K562 (cell line): ENCODE data around the gene BTBD2. TPM values are rescaled to one million over a fixed set of nuclear protein-coding genes. Genes with fewer than 3 reads are reported as not detected.
A peak's percentile ranks its signal among the peaks of the same experiment; 100 is the strongest.

Experiments
- ATAC-seq: fragments of 200-7000 bp; cut with Tn5 transposase; 3 replicates; pipeline ENCODE4 v1.9.1; 2020; ENCODE audit warnings: moderate library complexity
- BruUV-seq: library from RNA; stranded (reverse); fragments of 400-500 nt; replicated peaks from 2 replicates; lab custom pipeline; 2021; lab: Mats Ljungman, UMichigan
- CTCF ChIA-PET: fragments of 300-600 bp; formaldehyde crosslinking; extraction: SDS; loops from one replicate; lab custom pipeline; 2021; ENCODE audit warnings: low intra/inter-chr PET ratio; lab: Yijun Ruan, JAX
- POLR2A ChIA-PET: fragments of 300-600, 350-650 bp; sonication (Branson Sonifier 250); formaldehyde crosslinking; extraction: SDS; loops from one replicate; lab custom pipeline; 2021; ENCODE audit warnings: antibody characterized with exemption, inconsistent platforms; lab: Yijun Ruan, JAX
- DNase-seq, 4 experiments: peaks; one replicate each; pipeline versions ENCODE4 v3.0.0 to v3.0.0-alpha.2; 2011 to 2018; ENCODE audit warnings: low spot score in 3 of 4, mixed read lengths in 3 of 4; ENCODE audit errors: extremely low read depth in 1 of 4
- FAIRE-seq: peaks from 2 replicates; lab custom pipeline; 2011; peaks lifted over from hg19 to GRCh38; lab: Jason Lieb, UNC
- H2AFZ ChIP-seq: 2 replicates; pipeline ENCODE4 v1.6.0; 2011; ENCODE audit warnings: low read depth, low read length, control low read depth, inconsistent platforms
- H3K27ac ChIP-seq: fragments of 200-600 bp; 3 replicates; pipeline ENCODE4 v1.8.0; 2011; ENCODE audit warnings: low read depth, mild to moderate bottlenecking, control low read depth, inconsistent platforms, low read length, moderate library complexity, mixed read lengths; ENCODE audit errors: extremely low read depth
- H3K27me3 ChIP-seq, 2 experiments: fragments of 300-600 bp in 1 of 2; 2 replicates in 1 of 2; 3 replicates in 1 of 2; pipeline versions ENCODE4 v1.6.0 to v1.8.0; 2011; ENCODE audit warnings: inconsistent platforms in 2 of 2, low read length in 2 of 2, mild to moderate bottlenecking in 1 of 2, mixed read lengths in 1 of 2, moderate library complexity in 1 of 2; ENCODE audit not compliant: control insufficient read depth in 2 of 2, insufficient read depth in 2 of 2
- H3K36me3 ChIP-seq: fragments of 300-600 bp; 3 replicates; pipeline ENCODE4 v1.8.0; 2011; ENCODE audit warnings: mild to moderate bottlenecking, low read length, inconsistent platforms; ENCODE audit not compliant: control insufficient read depth, insufficient read depth
- H3K4me1 ChIP-seq, 2 experiments: fragments of 200-600 bp in 1 of 2; replicated peaks in 1 of 2; 2 replicates in 1 of 2; 3 replicates in 1 of 2; pipeline versions ENCODE4 v1.5.1 to v1.8.0; 2011; ENCODE audit warnings: inconsistent platforms in 2 of 2, low read length in 2 of 2, mild to moderate bottlenecking in 1 of 2, mixed read lengths in 1 of 2, moderate library complexity in 1 of 2; ENCODE audit not compliant: control insufficient read depth in 2 of 2, insufficient read depth in 2 of 2
- H3K4me2 ChIP-seq: 2 replicates; pipeline ENCODE4 v1.6.1; 2011; ENCODE audit warnings: low read length, control low read depth, inconsistent platforms, mixed read lengths; ENCODE audit not compliant: insufficient read depth
- H3K4me3 ChIP-seq: fragments of 200-600 bp; sonication (generic), shearing (Covaris generic); 2 replicates; pipeline ENCODE4 v1.5.1; 2016; ENCODE audit warnings: control low read depth, inconsistent platforms
- H3K79me2 ChIP-seq: fragments of 200-600 bp; 3 replicates; pipeline ENCODE4 v1.8.0; 2011; ENCODE audit warnings: low read length, inconsistent platforms; ENCODE audit not compliant: control insufficient read depth, insufficient read depth
- H3K9ac ChIP-seq, 2 experiments: 2 replicates each; pipeline versions ENCODE4 v1.6.0 to v1.6.1; 2011; ENCODE audit warnings: low read depth in 2 of 2, low read length in 2 of 2, control low read depth in 1 of 2, inconsistent platforms in 1 of 2, mild to moderate bottlenecking in 1 of 2, mixed read lengths in 1 of 2; ENCODE audit not compliant: insufficient read depth in 1 of 2
- H3K9me1 ChIP-seq: one replicate; pipeline ENCODE4 v1.6.0; 2011; ENCODE audit warnings: inconsistent platforms, mild to moderate bottlenecking, low read length, moderate library complexity; ENCODE audit not compliant: control insufficient read depth, insufficient read depth
- H3K9me3 ChIP-seq: replicated peaks from 2 replicates; pipeline ENCODE4 v1.5.1; 2011; ENCODE audit warnings: low read depth, low read length, inconsistent platforms; ENCODE audit not compliant: control insufficient read depth, insufficient read depth
- H4K20me1 ChIP-seq: replicated peaks from 2 replicates; pipeline ENCODE4 v1.6.1; 2011; ENCODE audit warnings: low read length, inconsistent platforms, mixed read lengths; ENCODE audit not compliant: control insufficient read depth, insufficient read depth
- POLR2G ChIP-seq: fragments of 200-400 bp; formaldehyde crosslinking; IDR thresholded peaks from 2 replicates; pipeline ENCODE4 v1.6.1; 2017; ENCODE audit warnings: low read depth, mild to moderate bottlenecking, antibody characterized with exemption, low read length, moderate library complexity
- YBX1 ChIP-seq: fragments of 450-650 bp; IDR thresholded peaks from 2 replicates; pipeline ENCODE4 v1.7.1; 2016; ENCODE audit warnings: mild to moderate bottlenecking
- ZC3H4 ChIP-seq: sonication (generic); formaldehyde crosslinking; IDR thresholded peaks from 2 replicates; pipeline ENCODE4 v1.9.0; 2021; ENCODE audit warnings: missing genetic modification reagents, borderline replicate concordance
- ZNF431 ChIP-seq: sonication (generic); formaldehyde crosslinking; IDR thresholded peaks from 2 replicates; pipeline ENCODE4 v1.8.0; 2022; ENCODE audit warnings: mild to moderate bottlenecking, missing genetic modification reagents
- WGBS: fragments of 100-300 bp; shearing (Covaris generic); methylation state at CpG from one replicate; pipeline ENCODE4 v1.1.6; 2016; ENCODE audit warnings: low coverage, mixed read lengths; ENCODE audit not compliant: insufficient coverage; ENCODE audit errors: missing lambda C conversion rate; 5-methylcytosine and 5-hydroxymethylcytosine counted together
- in situ Hi-C: fragments of 300-500 bp; cut with MboI; formaldehyde crosslinking; loops from 4 replicates; pipeline ENCODE4 v1.15.0; 2018; ENCODE audit warnings: inconsistent platforms, mixed read lengths
- intact Hi-C: fragments of 100-400 bp; cut with micrococcal nuclease; formaldehyde crosslinking; loops from 2 replicates; pipeline ENCODE4 v1.14.2; 2022
- polyA plus RNA-seq, 8 experiments: library from polyadenylated mRNA; depleted of rRNA in 4 of 8; stranded (reverse) in 5 of 8; unstranded in 3 of 8; fragments of >200 nt; fragmentation: Nextera tagmentation in 2 of 8; fragmentation: Illumina TruSeq in 1 of 8; extraction: Ambion mirVana in 2 of 8; extraction: Trizol in 1 of 8; gene quantifications; 2 replicates each; pipeline versions ENCODE4 v1.2.1 to v1.2.3, GENCODE V29; 2011 to 2014; ENCODE audit warnings: inconsistent platforms in 1 of 8, missing spikeins in 1 of 8
- total RNA-seq, 7 experiments: library from RNA; depleted of rRNA in 6 of 7; stranded (reverse); fragments of >200 nt in 6 of 7; fragmentation: Illumina TruSeq in 2 of 7; extraction: Trizol in 2 of 7; gene quantifications; 2 replicates each; pipeline versions ENCODE4 v1.2.1 to v1.2.3, GENCODE V29; 2011 to 2021; ENCODE audit warnings: low replicate concordance in 1 of 7
- TF ChIP-seq, protein P1 (sequence below): sonication (generic); formaldehyde crosslinking; IDR thresholded peaks from 2 replicates; pipeline ENCODE4 v1.8.0; 2023; ENCODE audit warnings: missing genetic modification reagents, mild to moderate bottlenecking, borderline replicate concordance

BTBD2 gene
- total and polyA plus RNA-seq, 9 of the 15 experiments (the other 6 are each of a cell fraction or from before 2014, with no cell fraction given), result 0.10 to 15.6 (median 6.9) TPM

DNA sequence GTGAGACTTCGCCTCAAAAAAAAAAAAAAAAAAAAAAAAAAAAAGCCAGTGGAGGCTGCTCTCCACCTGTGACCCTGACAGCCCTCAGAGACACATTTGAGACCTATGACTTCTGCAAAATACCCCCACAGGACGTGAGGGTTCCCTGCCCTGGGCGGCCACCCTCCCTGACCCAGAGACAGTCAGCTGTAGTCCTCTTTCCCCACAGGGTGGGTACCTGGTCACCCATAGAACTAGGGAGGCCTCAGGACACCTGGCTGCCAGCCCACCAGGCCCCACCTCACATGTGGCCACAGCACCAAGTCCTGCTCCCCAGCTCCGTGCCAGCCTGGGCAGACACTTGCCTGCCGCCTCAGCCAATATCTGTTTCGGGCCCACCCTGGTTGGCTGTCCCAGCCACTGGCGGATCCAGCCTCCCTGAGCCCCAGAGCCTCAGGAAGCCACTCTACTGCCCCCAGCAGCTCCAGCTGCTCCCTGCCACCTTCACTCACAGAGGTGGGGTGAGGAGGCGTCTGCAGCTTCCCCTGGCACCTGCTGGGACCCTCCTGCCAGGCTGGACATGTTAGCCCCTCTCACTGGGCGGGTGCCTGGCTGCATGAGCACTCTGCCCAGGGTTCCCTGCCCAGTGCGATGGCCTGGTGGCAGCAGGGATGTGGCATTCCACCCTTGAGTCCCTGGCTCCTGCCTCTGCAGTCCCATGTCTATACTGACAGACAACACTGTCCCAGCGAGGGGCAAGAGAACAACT lies 28.6 kb upstream of the BTBD2 start (continued):
- TF ChIP-seq ZC3H4 (CRISPR knock-in tag) (0 out of 2 replicates have a peak, but pooled peaks have one; percentile 17), YBX1 (no peak)
- TF ChIP-seq, all 486 proteins: peak for 7

DNA sequence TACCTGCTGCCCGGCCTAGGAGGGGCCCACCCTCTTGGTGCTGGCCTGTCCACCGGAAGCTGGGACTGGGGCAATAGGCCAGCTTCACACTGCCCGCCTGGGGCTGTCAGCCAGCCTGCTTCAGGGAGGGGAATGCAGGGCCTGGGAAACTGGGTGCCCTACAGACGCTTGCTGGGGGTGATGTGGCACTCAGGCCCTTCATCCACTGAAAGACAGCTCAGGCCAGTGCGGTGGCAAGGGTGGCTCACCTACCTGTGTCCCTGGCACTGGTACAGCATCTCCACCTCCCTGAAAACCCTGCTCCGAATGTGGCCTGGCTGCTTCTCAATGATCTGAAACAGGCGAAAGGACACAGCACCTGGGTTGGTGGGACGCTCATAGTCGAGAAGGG lies 27.7 kb upstream of the BTBD2 start:
- peaks cover 3% of the 10 kb centered on the region for H3K9me1 ChIP-seq
- no peak overlapping the region for H2AFZ ChIP-seq
- H3K4me2 ChIP-seq, result no peak overlapping the region
- H3K4me1 ChIP-seq, result peaks cover 18 to 90% of the 10 kb centered on the region in 2 experiments
- no peak overlapping the region for H3K4me3 ChIP-seq
- CTCF ChIA-PET, result no interaction called here
- TF ChIP-seq ZNF431, result no peak
- TF ChIP-seq POLR2G, result 0 out of 2 replicates have a peak, but pooled peaks have one; percentile 38
- TF ChIP-seq, protein P1, sequence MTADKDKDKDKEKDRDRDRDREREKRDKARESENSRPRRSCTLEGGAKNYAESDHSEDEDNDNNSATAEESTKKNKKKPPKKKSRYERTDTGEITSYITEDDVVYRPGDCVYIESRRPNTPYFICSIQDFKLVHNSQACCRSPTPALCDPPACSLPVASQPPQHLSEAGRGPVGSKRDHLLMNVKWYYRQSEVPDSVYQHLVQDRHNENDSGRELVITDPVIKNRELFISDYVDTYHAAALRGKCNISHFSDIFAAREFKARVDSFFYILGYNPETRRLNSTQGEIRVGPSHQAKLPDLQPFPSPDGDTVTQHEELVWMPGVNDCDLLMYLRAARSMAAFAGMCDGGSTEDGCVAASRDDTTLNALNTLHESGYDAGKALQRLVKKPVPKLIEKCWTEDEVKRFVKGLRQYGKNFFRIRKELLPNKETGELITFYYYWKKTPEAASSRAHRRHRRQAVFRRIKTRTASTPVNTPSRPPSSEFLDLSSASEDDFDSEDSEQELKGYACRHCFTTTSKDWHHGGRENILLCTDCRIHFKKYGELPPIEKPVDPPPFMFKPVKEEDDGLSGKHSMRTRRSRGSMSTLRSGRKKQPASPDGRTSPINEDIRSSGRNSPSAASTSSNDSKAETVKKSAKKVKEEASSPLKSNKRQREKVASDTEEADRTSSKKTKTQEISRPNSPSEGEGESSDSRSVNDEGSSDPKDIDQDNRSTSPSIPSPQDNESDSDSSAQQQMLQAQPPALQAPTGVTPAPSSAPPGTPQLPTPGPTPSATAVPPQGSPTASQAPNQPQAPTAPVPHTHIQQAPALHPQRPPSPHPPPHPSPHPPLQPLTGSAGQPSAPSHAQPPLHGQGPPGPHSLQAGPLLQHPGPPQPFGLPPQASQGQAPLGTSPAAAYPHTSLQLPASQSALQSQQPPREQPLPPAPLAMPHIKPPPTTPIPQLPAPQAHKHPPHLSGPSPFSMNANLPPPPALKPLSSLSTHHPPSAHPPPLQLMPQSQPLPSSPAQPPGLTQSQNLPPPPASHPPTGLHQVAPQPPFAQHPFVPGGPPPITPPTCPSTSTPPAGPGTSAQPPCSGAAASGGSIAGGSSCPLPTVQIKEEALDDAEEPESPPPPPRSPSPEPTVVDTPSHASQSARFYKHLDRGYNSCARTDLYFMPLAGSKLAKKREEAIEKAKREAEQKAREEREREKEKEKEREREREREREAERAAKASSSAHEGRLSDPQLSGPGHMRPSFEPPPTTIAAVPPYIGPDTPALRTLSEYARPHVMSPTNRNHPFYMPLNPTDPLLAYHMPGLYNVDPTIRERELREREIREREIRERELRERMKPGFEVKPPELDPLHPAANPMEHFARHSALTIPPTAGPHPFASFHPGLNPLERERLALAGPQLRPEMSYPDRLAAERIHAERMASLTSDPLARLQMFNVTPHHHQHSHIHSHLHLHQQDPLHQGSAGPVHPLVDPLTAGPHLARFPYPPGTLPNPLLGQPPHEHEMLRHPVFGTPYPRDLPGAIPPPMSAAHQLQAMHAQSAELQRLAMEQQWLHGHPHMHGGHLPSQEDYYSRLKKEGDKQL (CRISPR knock-in tag), result no peak
- TF ChIP-seq, all 486 proteins: peak for 1
- Histone ChIP-seq H3K27me3 (no peaks in the 10 kb centered on the region), H3K27ac (no peak overlapping the region; the same call in 2 of the 3 replicates), H3K9ac (peak overlapping the region in 1 of 2 experiments; percentile 90; a peak in 2 of 4 replicates), H4K20me1 (peaks cover 20% of the 10 kb centered on the region; the same call in 1 of the 2 replicates), H3K79me2 (peaks cover 30% of the 10 kb centered on the region), H3K36me3 (peaks cover 93% of the 10 kb centered on the region; the same call in 2 of the 3 replicates), H3K9me3 (no peaks in the 10 kb centered on the region)
- no peak for ATAC-seq
- in situ Hi-C loops, result no loop called here
- DNase-seq, result peak in 1 of 4 experiments; percentile 2
- WGBS, result 93% methylated on average over 8 of the region's 9 CpGs
- intact Hi-C loops, result no loop called here
- no peak for FAIRE-seq
- BruUV-seq, result no TSS peak
- POLR2A ChIA-PET, result interaction anchor here (0.6 to 2.3 kb wide), 8 partner anchors 8 to 185 kb away, joined by 3 to 18 read pairs (median 6); no protein-coding TSS in a partner anchor
